Vagina (tissue), 2 donors: ENCODE measurements around the gene CD226. TPM values are rescaled to one million over a fixed set of nuclear protein-coding genes. Genes with fewer than 3 reads are reported as not detected.

ENCODE experiments used
- DNase-seq, 2 donors: peaks; one replicate each; pipeline ENCODE4 v3.0.0-alpha.2; 2017; ENCODE audit errors: extremely low spot score in 2 of 2
- H3K27ac ChIP-seq: fragments of 200-600 bp; sonication (generic); one replicate; pipeline ENCODE4 v1.5.1; 2019
- H3K27me3 ChIP-seq: fragments of 200-600 bp; sonication (generic); one replicate; pipeline ENCODE4 v1.5.1; 2019
- H3K36me3 ChIP-seq, 2 donors: fragments of 200-600 bp; sonication (generic); one replicate each; pipeline ENCODE4 v1.5.1; 2017 to 2019
- H3K4me1 ChIP-seq: fragments of 200-600 bp; sonication (generic); one replicate; pipeline ENCODE4 v1.5.1; 2019
- H3K4me3 ChIP-seq, 2 donors: fragments of 200-600 bp; sonication (generic); 1 replicate in 1 of 2; 2 replicates in 1 of 2; pipeline ENCODE4 v1.5.1; 2016 to 2019
- H3K9me3 ChIP-seq: fragments of 200-600 bp; sonication (generic); one replicate; pipeline ENCODE4 v1.5.1; 2019
- CTCF ChIP-seq, 3 experiments: fragments of 450-650 bp in 2 of 3; fragments of 200-600 bp in 1 of 3; sonication (generic) in 1 of 3; IDR thresholded peaks; one replicate each; pipeline ENCODE4 v1.5.1; 2017 to 2019; ENCODE audit warnings: antibody characterized with exemption in 3 of 3, mild to moderate bottlenecking in 2 of 3, moderate library complexity in 2 of 3
- POLR2A ChIP-seq, 2 donors: fragments of 450-650 bp; IDR thresholded peaks; one replicate each; pipeline ENCODE4 v1.6.1; 2017; ENCODE audit warnings: antibody characterized with exemption in 2 of 2, mild to moderate bottlenecking in 2 of 2, moderate library complexity in 2 of 2
- POLR2AphosphoS5 ChIP-seq, 2 donors: sonication (generic); formaldehyde crosslinking; IDR thresholded peaks; one replicate each; pipeline ENCODE4 v1.9.0; 2017; ENCODE audit warnings: antibody characterized with exemption in 2 of 2, mild to moderate bottlenecking in 2 of 2, low read depth in 1 of 2; ENCODE audit not compliant: insufficient read depth in 1 of 2
- intact Hi-C: fragments of 100-400 bp; cut with DNase I; formaldehyde crosslinking; loops from one replicate; pipeline ENCODE4 v1.15.1; 2023
- total RNA-seq: library from RNA; depleted of rRNA; stranded (reverse); fragments of >200 nt; gene quantifications from one replicate; pipeline ENCODE4 v1.2.3, GENCODE V29; 2016

CD226 gene
- total RNA-seq, 1 donor from 2014 or later = 6.4 TPM

- Histone ChIP-seq H3K27me3 (no peaks in the 10 kb centered on the region), H3K36me3 (no peaks in the 10 kb centered on the region), H3K4me1 (no peaks in the 10 kb centered on the region), H3K27ac (no peak overlapping the region), H3K4me3 (no peak overlapping the region), H3K9me3 (no peaks in the 10 kb centered on the region)
- intact Hi-C loops = no loop called here
- TF ChIP-seq POLR2A (IDR thresholded peaks at IDR 0.05) (no peak), POLR2AphosphoS5 (IDR thresholded peaks at IDR 0.05; ENCODE audit: insufficient read depth in 1 of 2, low read depth in 1 of 2) (no peak), CTCF (IDR thresholded peaks at IDR 0.05) (no peak)
- no peak for DNase-seq
These were observed 11.5 kb downstream of the CD226 start for GRCh38 chr18:69936191-69936558.

DNA sequence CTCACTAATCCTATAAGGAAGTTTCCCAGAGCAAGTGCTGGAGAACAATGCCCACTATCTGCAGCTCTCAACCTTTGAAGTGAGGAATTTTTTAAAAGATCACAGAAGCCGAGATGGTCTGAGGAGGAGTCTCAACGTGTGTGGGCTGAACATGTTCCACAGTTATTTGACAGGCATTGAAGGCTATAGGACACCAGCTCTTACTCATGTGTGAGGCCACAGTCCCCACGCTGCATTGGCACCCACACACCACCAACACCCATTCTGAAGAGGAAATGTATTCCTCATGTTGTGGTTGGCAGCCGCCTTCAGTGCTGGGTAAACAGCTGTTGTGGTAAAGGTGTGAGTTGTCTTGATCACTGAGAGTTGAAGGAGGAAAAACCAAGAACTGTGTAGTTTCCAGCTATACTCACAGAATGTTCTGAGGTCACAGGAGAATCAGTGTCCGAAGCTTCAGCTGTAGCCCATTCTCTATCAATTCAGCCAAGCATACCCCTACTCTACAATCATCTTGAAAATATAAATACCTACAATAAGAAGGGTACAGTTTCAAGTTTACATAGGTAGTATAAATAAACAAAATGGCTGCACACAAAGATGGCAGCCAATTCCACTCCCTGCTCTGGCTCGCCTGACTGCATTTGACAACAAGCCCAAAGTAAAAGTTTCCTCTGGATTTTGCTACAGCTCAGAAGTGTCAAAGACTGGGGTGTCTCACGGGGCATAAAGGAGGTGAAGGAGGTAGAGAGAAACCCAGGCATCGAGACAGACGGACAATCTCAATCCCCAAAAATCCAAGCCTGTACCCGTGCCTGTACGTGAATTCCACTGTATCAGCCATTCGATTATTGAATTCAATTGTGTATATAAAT is 12.1 kb downstream of the CD226 start:
- intact Hi-C loops = no loop called here
- Histone ChIP-seq H3K27me3 (no peaks in the 10 kb centered on the region), H3K36me3 (no peaks in the 10 kb centered on the region), H3K4me3 (no peak overlapping the region), H3K4me1 (no peaks in the 10 kb centered on the region), H3K27ac (no peak overlapping the region), H3K9me3 (no peaks in the 10 kb centered on the region)
- TF ChIP-seq POLR2A (IDR thresholded peaks at IDR 0.05) (no peak), CTCF (IDR thresholded peaks at IDR 0.05) (no peak), POLR2AphosphoS5 (IDR thresholded peaks at IDR 0.05; ENCODE audit: insufficient read depth in 1 of 2, low read depth in 1 of 2) (no peak)
- no peak for DNase-seq

GRCh38 chr18:69934601-69935265 is 12.9 kb downstream of the CD226 start:
- TF ChIP-seq POLR2AphosphoS5 (IDR thresholded peaks at IDR 0.05; ENCODE audit: insufficient read depth in 1 of 2, low read depth in 1 of 2) (no peak), CTCF (IDR thresholded peaks at IDR 0.05) (no peak)
- Histone ChIP-seq H3K4me3 (no peak overlapping the region), H3K4me1 (no peaks in the 10 kb centered on the region), H3K36me3 (no peaks in the 10 kb centered on the region), H3K27ac (no peak overlapping the region), H3K9me3 (no peaks in the 10 kb centered on the region), H3K27me3 (no peaks in the 10 kb centered on the region)
- no peak for DNase-seq
- intact Hi-C loops = no loop called here

GRCh38 chr18:69929041-69929774 is 18.5 kb downstream of the CD226 start:
- TF ChIP-seq POLR2A (IDR thresholded peaks at IDR 0.05) (no peak), CTCF (IDR thresholded peaks at IDR 0.05) (no peak), POLR2AphosphoS5 (IDR thresholded peaks at IDR 0.05; ENCODE audit: insufficient read depth in 1 of 2, low read depth in 1 of 2) (no peak)
- no peaks in the 10 kb centered on the region for H3K4me1 ChIP-seq
- H3K36me3 ChIP-seq = no peaks in the 10 kb centered on the region
- DNase-seq = no peak
- no peak overlapping the region for H3K4me3 ChIP-seq
- no peaks in the 10 kb centered on the region for H3K27me3 ChIP-seq
- intact Hi-C loops = no loop called here
- no peak overlapping the region for H3K27ac ChIP-seq
- H3K9me3 ChIP-seq = no peaks in the 10 kb centered on the region
